ENCODE results near the gene NHSL2. TPM values are rescaled to one million over a fixed set of nuclear protein-coding genes. Genes with fewer than 3 reads are reported as not detected.
"Not testable (repeated sequence)": the region's sequence is repeated elsewhere in the genome, so short reads cannot be mapped to it uniquely, and the experiment has no call there.

Gene NHSL2
- polyA plus RNA-seq, 5 donors = 6.2 to 8.9 (median 8.5) TPM

GRCh38 chrX:72040506-72040905, 129.9 kb downstream of the NHSL2 start:
- no peak for DNase-seq

GRCh38 chrX:72041176-72041575, 130.5 kb downstream of the NHSL2 start:
- DNase-seq = no peak

GRCh38 chrX:72041871-72042851, 131.5 kb downstream of the NHSL2 start:
- DNase-seq = no peak

GRCh38 chrX:72042852-72043248, 132.2 kb downstream of the NHSL2 start:
- DNase-seq = no peak

GRCh38 chrX:72043636-72044035, 133.0 kb downstream of the NHSL2 start:
- no peak for DNase-seq

GRCh38 chrX:72045141-72045540, 134.5 kb downstream of the NHSL2 start:
- DNase-seq = no peak

GRCh38 chrX:72045552-72046277, 135.1 kb downstream of the NHSL2 start:
- DNase-seq = no peak

GRCh38 chrX:72046447-72046846, 135.8 kb downstream of the NHSL2 start:
- DNase-seq = no peak

- no peak for DNase-seq
These were observed 138.1 kb downstream of the NHSL2 start for GRCh38 chrX:72048510-72049455.

- DNase-seq = no peak
These were observed 139.4 kb downstream of the NHSL2 start for GRCh38 chrX:72050011-72050410.

GRCh38 chrX:72051589-72051988, 140.9 kb downstream of the NHSL2 start:
- DNase-seq = no peak

- no peak for DNase-seq
These were observed 141.9 kb downstream of the NHSL2 start for GRCh38 chrX:72052415-72053090.

GRCh38 chrX:72053508-72053907, 142.9 kb downstream of the NHSL2 start:
- DNase-seq = no peak

GRCh38 chrX:72054779-72055489, 144.3 kb downstream of the NHSL2 start:
- DNase-seq = no peak

GRCh38 chrX:72057331-72057730, 146.7 kb downstream of the NHSL2 start:
- DNase-seq = no peak

GRCh38 chrX:72057849-72058248, 147.2 kb downstream of the NHSL2 start:
- no peak for DNase-seq

- DNase-seq = not testable (repeated sequence)
These were observed 147.7 kb downstream of the NHSL2 start for GRCh38 chrX:72058346-72058745.

- no peak for DNase-seq
These were observed 149.7 kb downstream of the NHSL2 start for GRCh38 chrX:72060196-72060920.

- no peak for DNase-seq
These were observed 150.4 kb downstream of the NHSL2 start for GRCh38 chrX:72060921-72061490.
